A673 (cell line): Measurements from ENCODE around the gene FOSL1. TPM values are rescaled to one million over a fixed set of nuclear protein-coding genes. Genes with fewer than 3 reads are reported as not detected.

ENCODE experiments used
- BruUV-seq: library from RNA; stranded (reverse); fragments of 400-500 nt; replicated peaks from 2 replicates; lab custom pipeline; 2021; lab: Mats Ljungman, UMichigan
- CTCF ChIA-PET: fragments of 300-600 bp; sonication (Branson Sonifier 250); formaldehyde crosslinking; loops from one replicate; lab custom pipeline; 2022; ENCODE audit warnings: antibody characterized with exemption; lab: Charles Lee
- POLR2A ChIA-PET: fragments of 300-600 bp; sonication (Branson Sonifier 250); formaldehyde crosslinking; loops from one replicate; lab custom pipeline; 2022; ENCODE audit warnings: antibody characterized with exemption; ENCODE audit not compliant: low non-redundant PET; lab: Charles Lee
- DNase-seq: peaks from one replicate; pipeline ENCODE4 v3.0.0-alpha.2; 2015; ENCODE audit warnings: low spot score
- H3K27ac ChIP-seq: fragments of 200-600 bp; sonication (generic); 2 replicates; pipeline ENCODE4 v1.5.1; 2016; ENCODE audit warnings: mixed run types, low read depth, mild to moderate bottlenecking, mixed read lengths, antibody characterized with exemption, low read length; ENCODE audit not compliant: poor library complexity, severe bottlenecking
- H3K27me3 ChIP-seq: fragments of 200-600 bp; sonication (generic); replicated peaks from 2 replicates; pipeline ENCODE4 v1.6.1; 2017; ENCODE audit warnings: mixed run types, low read depth, mild to moderate bottlenecking, mixed read lengths, antibody characterized with exemption, low read length; ENCODE audit not compliant: insufficient read depth, poor library complexity
- H3K36me3 ChIP-seq: fragments of 200-600 bp; sonication (generic); 2 replicates; pipeline ENCODE4 v1.6.1; 2016; ENCODE audit warnings: mixed run types, mild to moderate bottlenecking, mixed read lengths, antibody characterized with exemption, low read length; ENCODE audit not compliant: insufficient read depth, poor library complexity, severe bottlenecking
- H3K4me1 ChIP-seq: fragments of 200-600 bp; sonication (generic); 2 replicates; pipeline ENCODE4 v1.6.1; 2017; ENCODE audit warnings: mixed run types, mild to moderate bottlenecking, mixed read lengths, antibody characterized with exemption, low read length; ENCODE audit not compliant: insufficient read depth, poor library complexity, severe bottlenecking
- H3K4me3 ChIP-seq: fragments of 200-600 bp; sonication (generic); 2 replicates; pipeline ENCODE4 v1.5.1; 2016; ENCODE audit warnings: low read depth, mixed run types, mild to moderate bottlenecking, mixed read lengths, low read length; ENCODE audit not compliant: poor library complexity, severe bottlenecking
- H3K9me3 ChIP-seq: fragments of 200-600 bp; sonication (generic); 2 replicates; pipeline ENCODE4 v1.6.1; 2016; ENCODE audit warnings: mixed run types, low read depth, mild to moderate bottlenecking, mixed read lengths, antibody characterized with exemption, low read length; ENCODE audit not compliant: poor library complexity, severe bottlenecking
- EZH2 ChIP-seq: fragments of 200-600 bp; sonication (generic); IDR thresholded peaks from 2 replicates; pipeline ENCODE4 v1.6.1; 2017; ENCODE audit warnings: borderline replicate concordance, low read depth, mild to moderate bottlenecking, mixed read lengths, antibody characterized with exemption, low read length; ENCODE audit not compliant: poor library complexity, severe bottlenecking
- intact Hi-C: fragments of 100-400 bp; cut with micrococcal nuclease; formaldehyde crosslinking; loops from one replicate; pipeline ENCODE4 v1.10.0; 2022; ENCODE audit not compliant: unreplicated experiment
- total RNA-seq: library from RNA; stranded (reverse); gene quantifications from 2 replicates; pipeline ENCODE4 v1.2.3, GENCODE V29; 2021
- TF ChIP-seq, protein P1 (sequence below): fragments of 300-800, 200-600 bp; sonication (generic); conservative IDR thresholded peaks from 2 replicates; pipeline ENCODE4 v1.5.1; 2017; ENCODE audit warnings: low read depth, mild to moderate bottlenecking, antibody characterized with exemption, low read length, moderate library complexity, mixed read lengths

FOSL1 gene
- total RNA-seq, 1 experiment from 2014 or later: 29.0 TPM

DNA sequence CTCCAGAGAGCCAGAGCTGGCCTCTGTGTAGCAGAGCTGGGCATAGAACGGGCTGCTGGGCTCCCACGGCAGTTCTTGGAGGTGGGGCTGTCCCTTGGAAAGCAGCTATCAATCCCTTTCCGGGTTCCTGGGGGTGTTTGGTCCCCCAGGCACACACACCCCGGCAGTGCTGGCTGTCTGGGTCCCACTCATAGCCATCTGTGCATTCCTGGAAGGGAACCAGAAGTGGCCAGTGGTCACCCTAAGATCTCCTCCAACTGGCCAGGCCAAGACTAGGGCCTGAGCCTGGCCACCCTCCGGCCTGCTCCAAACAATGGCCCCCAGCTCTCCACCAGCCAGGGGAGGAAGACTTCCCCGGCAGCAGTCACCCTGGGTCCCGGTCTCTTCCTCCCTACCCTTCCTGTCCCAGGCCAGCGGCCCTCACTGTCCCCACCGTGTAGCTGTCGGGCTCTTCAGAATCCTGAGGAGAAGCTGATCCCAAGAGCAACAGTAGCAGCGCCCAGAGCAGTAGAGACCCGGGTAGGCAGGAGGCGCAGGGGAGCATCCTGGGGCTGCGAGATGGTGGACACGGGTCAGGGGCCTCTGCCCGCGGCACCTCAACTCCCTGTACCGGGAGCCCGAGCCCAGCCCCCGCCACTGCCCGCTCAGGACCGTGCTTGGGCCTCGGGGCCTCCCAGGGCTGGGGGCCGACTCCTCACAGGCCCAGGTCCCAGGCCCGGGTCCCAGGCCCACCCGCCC is 28.2 kb downstream of the FOSL1 start:
- Histone ChIP-seq H3K27ac (peak overlapping the region; percentile 75), H3K4me3 (peak overlapping the region; percentile 68), H3K4me1 (peaks cover 24% of the 10 kb centered on the region), H3K27me3 (no peaks in the 10 kb centered on the region), H3K9me3 (no peaks in the 10 kb centered on the region), H3K36me3 (peaks cover 19% of the 10 kb centered on the region)
- ChIA-PET CTCF (interaction anchor here (1.5 to 4.1 kb wide), 4 partner anchors 13 to 18 kb away, joined by 3 to 16 read pairs (median 10); partner anchors contain the start of genes CCDC85B, FIBP and MUS81), POLR2A (interaction anchor here (0.5 to 0.7 kb wide), 2 partner anchors 38 to 93 kb away, joined by 3 to 8 read pairs; partner anchors contain the start of gene SNX32)
- intact Hi-C loops: no loop called here
- DNase-seq: no peak
- BruUV-seq: no TSS peak
- TF ChIP-seq, protein P1, sequence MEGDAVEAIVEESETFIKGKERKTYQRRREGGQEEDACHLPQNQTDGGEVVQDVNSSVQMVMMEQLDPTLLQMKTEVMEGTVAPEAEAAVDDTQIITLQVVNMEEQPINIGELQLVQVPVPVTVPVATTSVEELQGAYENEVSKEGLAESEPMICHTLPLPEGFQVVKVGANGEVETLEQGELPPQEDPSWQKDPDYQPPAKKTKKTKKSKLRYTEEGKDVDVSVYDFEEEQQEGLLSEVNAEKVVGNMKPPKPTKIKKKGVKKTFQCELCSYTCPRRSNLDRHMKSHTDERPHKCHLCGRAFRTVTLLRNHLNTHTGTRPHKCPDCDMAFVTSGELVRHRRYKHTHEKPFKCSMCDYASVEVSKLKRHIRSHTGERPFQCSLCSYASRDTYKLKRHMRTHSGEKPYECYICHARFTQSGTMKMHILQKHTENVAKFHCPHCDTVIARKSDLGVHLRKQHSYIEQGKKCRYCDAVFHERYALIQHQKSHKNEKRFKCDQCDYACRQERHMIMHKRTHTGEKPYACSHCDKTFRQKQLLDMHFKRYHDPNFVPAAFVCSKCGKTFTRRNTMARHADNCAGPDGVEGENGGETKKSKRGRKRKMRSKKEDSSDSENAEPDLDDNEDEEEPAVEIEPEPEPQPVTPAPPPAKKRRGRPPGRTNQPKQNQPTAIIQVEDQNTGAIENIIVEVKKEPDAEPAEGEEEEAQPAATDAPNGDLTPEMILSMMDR: 0 out of 2 replicates have a peak, but pooled peaks have one; percentile 10
- no peak for TF ChIP-seq EZH2

DNA sequence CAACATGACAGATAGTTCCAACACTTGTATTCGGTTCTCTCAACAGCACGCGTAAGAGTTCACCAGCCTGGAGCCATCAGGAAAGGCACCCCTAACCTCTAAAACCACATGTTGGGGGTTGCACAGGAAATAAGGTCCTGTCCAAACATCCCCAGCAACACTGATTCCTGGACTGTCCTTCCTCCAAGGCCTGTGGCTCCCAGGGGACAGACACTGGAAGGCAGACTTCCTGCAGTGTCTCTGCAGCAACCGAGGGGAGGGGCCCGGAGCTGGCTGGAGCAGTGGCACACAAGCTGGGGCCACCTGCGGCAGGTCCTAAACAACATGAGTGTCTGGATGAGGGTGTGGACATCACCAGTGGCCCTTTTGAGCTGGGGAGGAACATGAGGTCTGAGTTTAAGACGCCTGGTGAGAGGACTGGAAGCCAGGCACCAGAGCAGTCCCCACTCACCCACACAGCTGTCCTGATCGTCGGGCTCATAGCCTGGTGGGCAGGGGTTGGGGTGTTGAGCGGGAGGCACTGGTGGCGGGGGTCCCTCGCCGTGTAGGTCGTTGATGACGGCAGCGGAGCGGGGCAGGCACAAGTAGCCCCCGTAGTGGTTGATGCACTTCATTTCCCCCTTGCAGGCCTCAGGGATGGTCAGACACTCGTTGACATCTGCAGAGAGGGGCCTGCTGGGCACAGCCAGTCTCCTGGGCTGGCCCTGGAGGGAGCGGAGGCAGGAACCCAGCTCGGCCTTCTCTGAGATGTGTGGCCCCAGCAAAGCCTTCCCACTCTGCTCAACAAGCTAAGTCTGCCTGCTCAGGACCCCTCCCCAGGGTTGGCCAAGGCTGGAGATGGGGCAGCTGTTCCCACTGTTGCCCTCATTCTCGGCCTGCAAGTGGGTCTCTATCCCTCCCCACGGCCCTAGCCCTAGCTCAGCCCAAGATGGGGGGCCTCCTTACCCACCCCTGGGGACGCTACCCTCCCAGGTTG is 29.2 kb downstream of the FOSL1 start:
- H3K4me1 ChIP-seq: peaks cover 24% of the 10 kb centered on the region
- H3K4me3 ChIP-seq: no peak overlapping the region
- ChIA-PET CTCF (interaction anchor here (0.6 to 4.1 kb wide), 5 partner anchors 12 to 233 kb away, joined by 3 to 16 read pairs (median 7); partner anchors contain the start of genes FIBP, MUS81 and SIPA1), POLR2A (interaction anchor here (0.5 to 1.2 kb wide), 3 partner anchors 11 to 44 kb away, joined by 3 to 4 read pairs (median 3); partner anchors contain the start of genes MUS81 and SNX32)
- peak overlapping the region; percentile 75 for H3K27ac ChIP-seq
- intact Hi-C loops: no loop called here
- peak; percentile 62 for DNase-seq
- no peaks in the 10 kb centered on the region for H3K27me3 ChIP-seq
- H3K9me3 ChIP-seq: no peaks in the 10 kb centered on the region
- H3K36me3 ChIP-seq: peaks cover 27% of the 10 kb centered on the region
- TF ChIP-seq, protein P1: no peak
- no peak for TF ChIP-seq EZH2
- no TSS peak for BruUV-seq

DNA sequence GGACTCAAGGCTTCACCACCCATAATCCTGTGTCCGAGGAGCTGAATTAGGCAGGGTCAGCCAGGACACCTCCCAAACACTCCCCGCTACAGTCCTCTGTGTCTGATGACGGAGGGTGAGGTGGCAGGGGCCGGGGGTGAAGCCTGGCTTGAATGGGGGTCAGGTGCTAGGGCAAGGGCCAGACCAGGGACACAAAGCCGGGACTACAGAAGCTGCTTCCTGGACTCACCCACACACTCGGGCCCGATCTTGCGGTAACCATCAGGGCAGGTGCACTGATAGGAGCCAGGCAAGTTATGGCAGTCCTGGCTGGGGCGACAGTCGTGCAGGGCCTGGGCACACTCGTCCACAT is 29.9 kb downstream of the FOSL1 start:
- no peaks in the 10 kb centered on the region for H3K27me3 ChIP-seq
- peaks cover 24% of the 10 kb centered on the region for H3K4me1 ChIP-seq
- peaks cover 34% of the 10 kb centered on the region for H3K36me3 ChIP-seq
- H3K9me3 ChIP-seq: no peaks in the 10 kb centered on the region
- DNase-seq: no peak
- H3K4me3 ChIP-seq: no peak overlapping the region
- BruUV-seq: no TSS peak
- TF ChIP-seq, protein P1: no peak
- no peak for TF ChIP-seq EZH2
- POLR2A ChIA-PET: interaction anchor here (0.6 to 1.2 kb wide), 2 partner anchors 10 to 44 kb away, joined by 3 to 4 read pairs; partner anchors contain the start of gene MUS81
- intact Hi-C loops: no loop called here
- peak overlapping the region; percentile 75 for H3K27ac ChIP-seq
- CTCF ChIA-PET: interaction anchor here (1.1 to 4.1 kb wide), 3 partner anchors 10 to 18 kb away, joined by 4 to 16 read pairs (median 8); partner anchors contain the start of genes FIBP and MUS81
